ENCODE results near the gene RIMS3. TPM values are rescaled to one million over a fixed set of nuclear protein-coding genes. Genes with fewer than 3 reads are reported as not detected.
A peak's percentile ranks its signal among the peaks of the same experiment; 100 is the strongest.

Gene RIMS3
- total RNA-seq, 6 experiments from 2014 or later: 0.05 to 0.14 (median 0.09) TPM; not detected in 3

- no peak for DNase-seq
- no peaks in the 10 kb centered on the region for H3K9me3 Mint-ChIP-seq
- no peaks in the 10 kb centered on the region; the same call in 1 of the 2 replicates for H3K4me1 Mint-ChIP-seq (ENCODE audit: low read depth)
- no peaks in the 10 kb centered on the region for H3K36me3 Mint-ChIP-seq (ENCODE audit: low read depth)
- no peak overlapping the region for H3K27ac Mint-ChIP-seq
- H3K4me3 Mint-ChIP-seq: no peak overlapping the region
- TF ChIP-seq CTCF (IDR thresholded peaks at IDR 0.05): no peak
- peaks cover 20% of the 10 kb centered on the region for H3K27me3 Mint-ChIP-seq (ENCODE audit: insufficient read depth)
These were observed 71.9 kb downstream of the RIMS3 start for GRCh38 chr1:40593449-40594186.

DNA sequence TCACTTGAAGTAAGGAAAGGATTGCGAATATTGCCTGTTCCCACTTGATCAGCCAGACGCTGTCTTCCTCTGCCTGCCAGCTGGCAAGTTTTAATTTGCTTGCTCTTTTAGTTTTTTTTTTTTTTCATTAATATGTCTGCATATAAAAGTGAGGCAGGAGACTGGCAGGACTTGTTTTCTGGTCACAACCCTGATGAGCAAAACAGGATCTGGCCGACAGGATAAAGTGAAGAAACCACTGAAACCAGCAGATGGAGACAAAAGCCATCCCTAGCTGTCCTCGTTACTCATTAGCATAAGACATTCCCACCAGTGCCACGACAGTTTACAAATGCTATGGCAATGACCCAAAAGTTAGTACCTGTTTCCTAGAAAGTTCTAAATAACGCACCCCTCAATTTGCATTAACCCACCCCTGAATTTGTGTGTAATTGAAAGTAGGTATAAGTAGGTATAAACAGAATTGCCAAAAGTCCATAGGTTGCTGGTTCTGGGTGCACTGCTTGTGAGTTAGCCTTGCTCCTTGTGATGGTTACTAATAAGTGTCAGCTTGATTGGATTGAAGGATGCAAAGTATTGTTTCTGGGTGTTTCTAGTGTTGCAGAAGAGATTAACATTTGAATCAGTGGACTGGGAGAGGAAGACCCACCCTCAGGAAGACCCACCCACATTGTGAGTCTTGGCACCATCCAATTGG is 73.2 kb downstream of the RIMS3 start:
- peak; percentile 73 for TF ChIP-seq CTCF (IDR thresholded peaks at IDR 0.05)
- Mint-ChIP-seq H3K4me3 (no peak overlapping the region), H3K9me3 (no peaks in the 10 kb centered on the region), H3K4me1 (ENCODE audit: low read depth) (no peaks in the 10 kb centered on the region; the same call in 1 of the 2 replicates), H3K36me3 (ENCODE audit: low read depth) (no peaks in the 10 kb centered on the region), H3K27ac (no peak overlapping the region), H3K27me3 (ENCODE audit: insufficient read depth) (peaks cover 30% of the 10 kb centered on the region)
- DNase-seq: peak; percentile 43

DNA sequence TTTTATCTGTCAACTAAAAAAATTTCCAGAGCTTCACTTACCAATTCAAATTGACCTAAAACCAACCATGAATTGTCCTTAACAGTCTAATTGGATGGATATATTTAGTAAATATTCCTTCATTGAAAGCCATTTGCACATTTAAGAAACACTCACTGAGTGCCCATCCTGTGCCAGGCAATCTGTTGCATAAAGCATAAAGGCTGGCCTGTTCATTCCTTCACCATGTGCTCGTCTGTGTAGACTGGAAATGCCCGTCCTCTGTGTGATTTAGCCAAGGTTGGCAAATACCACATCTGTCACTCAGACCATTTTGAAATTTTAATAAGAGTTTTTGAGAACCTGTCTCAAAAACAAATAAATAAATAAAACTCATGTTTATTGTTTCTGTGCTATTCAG is 76.9 kb downstream of the RIMS3 start:
- Mint-ChIP-seq H3K9me3 (no peaks in the 10 kb centered on the region), H3K4me3 (no peak overlapping the region), H3K4me1 (ENCODE audit: low read depth) (peaks cover 6% of the 10 kb centered on the region), H3K36me3 (ENCODE audit: low read depth) (no peaks in the 10 kb centered on the region), H3K27me3 (ENCODE audit: insufficient read depth) (peaks cover 35% of the 10 kb centered on the region), H3K27ac (no peak overlapping the region)
- no peak for DNase-seq
- no peak for TF ChIP-seq CTCF (IDR thresholded peaks at IDR 0.05)

DNA sequence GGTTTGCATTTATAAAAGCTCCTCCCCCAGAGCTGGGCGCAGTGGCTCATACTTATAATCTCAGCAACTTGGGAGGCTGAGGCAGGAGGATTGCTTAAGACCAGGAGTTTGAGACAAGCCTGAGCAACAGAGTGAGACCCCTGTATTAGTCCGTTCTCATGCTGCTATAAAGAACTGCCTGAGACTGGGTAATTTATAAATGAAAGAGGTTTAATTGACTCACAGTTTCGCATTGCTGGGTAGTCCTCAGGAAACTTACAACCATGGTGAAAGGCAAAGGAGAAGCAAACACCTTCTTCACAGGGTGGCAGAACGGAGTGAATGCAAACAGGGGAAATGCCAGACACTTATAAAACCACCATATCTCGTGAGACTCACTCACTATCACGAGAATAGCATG is 81.5 kb downstream of the RIMS3 start:
- Mint-ChIP-seq H3K4me1 (ENCODE audit: low read depth) (peaks cover 20% of the 10 kb centered on the region), H3K36me3 (ENCODE audit: low read depth) (no peaks in the 10 kb centered on the region), H3K27ac (no peak overlapping the region), H3K9me3 (no peaks in the 10 kb centered on the region), H3K4me3 (no peak overlapping the region), H3K27me3 (ENCODE audit: insufficient read depth) (peaks cover 26% of the 10 kb centered on the region)
- no peak for DNase-seq
- TF ChIP-seq CTCF (IDR thresholded peaks at IDR 0.05): no peak

DNA sequence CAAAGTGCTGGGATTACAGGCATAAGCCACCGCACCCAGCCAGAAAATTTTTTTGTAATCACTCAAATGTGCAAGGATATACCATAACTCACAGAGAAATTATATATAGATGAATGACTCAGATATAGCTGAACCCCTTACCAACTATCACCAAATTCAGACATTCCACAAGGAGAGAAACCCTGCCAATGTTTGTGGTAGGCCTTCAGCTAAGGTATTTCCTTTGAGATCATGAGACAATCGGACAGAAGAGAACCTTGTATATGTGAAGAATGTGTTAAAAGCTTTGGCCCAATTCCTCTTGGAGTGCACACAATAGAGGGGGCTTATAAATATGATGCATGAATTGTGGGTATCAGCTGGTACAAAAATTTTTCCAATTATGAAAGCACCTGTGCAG is 83.4 kb downstream of the RIMS3 start:
- Mint-ChIP-seq H3K9me3 (no peaks in the 10 kb centered on the region), H3K4me1 (ENCODE audit: low read depth) (peaks cover 20% of the 10 kb centered on the region), H3K36me3 (ENCODE audit: low read depth) (no peaks in the 10 kb centered on the region), H3K27me3 (ENCODE audit: insufficient read depth) (peaks cover 14% of the 10 kb centered on the region), H3K4me3 (no peak overlapping the region), H3K27ac (no peak overlapping the region)
- TF ChIP-seq CTCF (IDR thresholded peaks at IDR 0.05): no peak
- no peak for DNase-seq
